HG02981 (cell line): Measurements from ENCODE around the gene LCAT.

Experiments used
- ATAC-seq: cut with Tn5 transposase; IDR thresholded peaks from one replicate; pipeline ENCODE4 v1.9.1; 2021; ENCODE audit warnings: mild to moderate bottlenecking, moderate library complexity; ENCODE audit not compliant: unreplicated experiment

LCAT gene

DNA sequence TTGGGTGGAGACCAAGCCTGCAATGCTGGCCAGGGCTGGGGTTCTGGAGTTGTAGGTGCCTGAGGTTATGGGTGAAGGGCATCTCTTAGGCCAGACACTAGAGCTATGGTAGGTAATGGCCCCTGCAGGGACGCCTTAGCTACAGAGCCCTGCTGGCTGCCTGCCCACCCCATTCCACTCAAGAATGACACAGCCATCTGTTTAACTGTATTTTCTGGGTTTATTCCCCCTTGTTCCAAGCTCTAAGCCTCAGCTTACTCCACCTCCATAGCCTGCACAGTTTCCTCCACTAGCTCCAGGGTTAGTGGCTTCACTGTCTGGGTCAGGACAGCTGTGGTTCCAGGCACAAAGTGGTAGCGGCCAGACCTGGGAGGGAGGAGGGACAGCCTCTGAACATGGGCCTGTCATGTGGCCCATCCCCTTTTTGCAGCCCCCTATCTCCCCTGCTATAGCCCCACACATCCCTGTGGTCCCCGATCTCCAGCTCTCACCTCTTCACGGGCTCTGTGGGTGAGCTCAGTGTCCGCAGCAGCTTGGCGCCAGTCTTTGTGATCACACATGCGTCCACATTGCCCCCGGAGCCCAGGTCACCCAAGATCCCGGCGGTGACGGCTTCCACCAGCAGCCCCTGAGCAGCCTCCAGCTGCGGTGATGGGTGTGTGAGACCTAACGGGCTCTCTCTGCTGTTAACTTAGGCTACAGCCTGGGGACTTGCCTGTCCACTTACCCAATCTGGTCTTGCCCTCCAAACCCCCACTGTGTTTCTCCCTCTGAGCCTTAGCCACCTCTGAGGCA lies 9.4 kb downstream of the LCAT start:
- ATAC-seq: no peak

DNA sequence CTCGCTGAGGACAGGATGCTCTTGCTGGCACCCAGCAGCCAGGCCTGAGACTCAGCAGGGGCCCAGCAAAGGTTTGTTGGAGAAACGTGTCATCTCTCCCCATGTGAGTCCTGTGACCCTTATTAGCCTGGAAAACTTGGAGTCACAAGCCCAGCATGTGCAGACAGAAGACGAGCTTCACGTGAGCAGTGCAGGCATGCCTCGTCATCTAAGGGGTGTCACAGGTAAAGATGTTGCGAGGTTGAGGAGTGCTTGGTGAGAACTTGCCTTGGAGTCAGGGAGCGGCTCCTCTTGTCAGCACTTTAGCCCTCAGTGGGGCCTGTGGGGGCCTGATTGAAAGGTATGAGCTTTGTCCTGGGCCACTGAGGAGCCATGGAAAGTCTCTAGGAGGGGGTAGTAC lies 10.1 kb downstream of the LCAT start:
- ATAC-seq: no peak

DNA sequence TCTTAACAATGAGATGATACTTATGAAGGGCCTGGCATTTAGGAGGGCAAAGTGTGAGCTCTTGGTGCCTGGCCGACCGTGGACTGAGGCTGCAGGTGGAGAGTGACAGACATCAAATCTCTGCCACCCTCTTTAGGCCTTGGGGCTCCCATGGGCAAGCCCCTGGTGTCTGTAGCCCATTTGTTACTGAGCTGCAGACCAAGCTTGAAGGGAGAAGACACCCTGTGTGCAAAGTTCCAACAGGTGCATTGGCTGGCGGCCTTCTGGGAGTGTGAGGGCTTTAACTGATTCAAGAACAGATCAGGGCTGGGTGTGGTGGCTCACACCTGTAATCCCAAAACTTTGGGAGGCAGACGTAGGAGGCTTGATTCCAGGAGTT lies 11.5 kb downstream of the LCAT start:
- no peak for ATAC-seq

DNA sequence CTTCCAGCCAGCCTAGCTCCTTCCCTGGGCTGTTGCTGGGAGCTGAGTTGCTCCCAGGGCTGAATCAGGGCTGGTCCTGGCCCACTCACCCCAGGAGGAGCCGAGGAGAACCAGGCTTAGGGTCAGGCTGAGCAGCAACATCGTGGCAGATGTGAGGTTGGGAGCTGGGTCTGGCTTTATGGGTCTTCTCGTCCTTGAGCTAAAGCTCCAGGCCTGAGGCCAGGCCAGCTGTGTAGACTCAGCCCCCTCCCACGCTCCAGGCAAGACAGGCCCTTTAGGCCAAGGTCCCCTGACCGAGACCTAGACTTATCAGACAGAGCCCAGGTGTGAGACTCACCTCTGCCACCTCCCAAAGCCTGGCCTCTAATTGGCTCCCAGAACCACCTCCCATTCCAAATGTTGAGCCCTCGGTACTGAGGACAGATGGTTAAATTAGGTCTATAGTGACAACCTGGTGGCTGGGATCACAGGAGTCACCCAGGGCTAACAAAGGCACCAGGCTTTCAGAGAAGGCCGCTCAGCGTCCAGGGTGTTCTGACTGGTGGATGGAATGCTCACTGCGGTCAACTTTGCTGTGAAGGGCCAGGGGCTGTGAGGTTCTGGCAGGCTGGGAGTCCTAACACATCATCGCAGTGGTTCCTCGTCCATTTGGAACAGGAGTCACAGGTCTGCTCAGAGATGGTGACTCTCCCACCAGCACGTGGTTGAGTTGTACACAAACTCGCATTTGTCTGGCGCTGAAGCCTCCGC lies 12.0 kb downstream of the LCAT start, which contains the start of gene CTRL:
Gene CTRL (minus strand): TSS at position 151 of the 750 bp plus-strand sequence. CDS start 10 bp downstream, at position 141.
- ATAC-seq: no peak

DNA sequence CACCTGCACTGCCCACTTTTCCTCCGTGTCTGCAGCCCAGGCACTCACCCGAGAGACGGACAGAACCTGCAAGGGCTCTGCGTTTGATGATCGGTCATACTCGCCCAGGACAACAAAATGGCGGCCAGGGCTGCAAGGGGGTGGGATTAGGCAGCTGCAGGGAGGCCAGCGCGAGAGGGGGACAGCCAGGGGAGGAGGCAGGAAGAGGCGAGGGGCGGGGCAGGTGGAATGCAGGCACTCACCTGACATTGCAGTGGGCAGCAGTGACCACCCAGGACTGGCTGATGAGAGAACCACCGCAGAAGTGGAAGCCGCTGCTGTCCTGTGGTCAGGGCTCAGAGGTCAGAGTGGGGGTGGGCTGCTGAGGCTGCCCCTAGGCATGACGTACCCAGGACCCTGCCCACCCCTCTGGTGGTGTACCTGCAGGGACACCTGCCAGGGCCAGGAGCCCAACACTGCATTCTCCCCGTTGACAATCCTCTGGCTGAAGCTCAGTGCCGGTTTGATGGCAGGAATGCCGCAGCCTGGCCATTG lies 13.2 kb downstream of the LCAT start:
- ATAC-seq: no peak

DNA sequence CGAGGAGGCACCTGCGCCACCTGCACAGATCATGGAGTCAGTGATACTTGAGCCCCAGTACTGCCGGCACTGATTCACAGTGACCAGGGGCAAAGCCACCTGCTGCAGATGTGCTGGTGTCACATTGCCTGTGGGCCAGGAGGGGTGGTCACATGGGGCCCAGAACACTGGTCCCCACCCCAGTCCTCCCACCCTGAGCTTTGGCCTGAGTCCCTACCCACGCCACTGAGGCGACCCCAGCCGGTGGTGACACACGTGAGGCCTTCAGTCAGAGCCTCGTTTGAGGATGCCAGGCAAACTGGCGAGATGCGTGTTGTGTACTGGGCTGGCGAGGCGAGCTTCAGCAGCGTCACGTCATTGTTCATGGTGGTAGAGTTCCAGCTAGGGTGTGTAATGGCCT lies 13.7 kb downstream of the LCAT start:
- ATAC-seq: no peak

DNA sequence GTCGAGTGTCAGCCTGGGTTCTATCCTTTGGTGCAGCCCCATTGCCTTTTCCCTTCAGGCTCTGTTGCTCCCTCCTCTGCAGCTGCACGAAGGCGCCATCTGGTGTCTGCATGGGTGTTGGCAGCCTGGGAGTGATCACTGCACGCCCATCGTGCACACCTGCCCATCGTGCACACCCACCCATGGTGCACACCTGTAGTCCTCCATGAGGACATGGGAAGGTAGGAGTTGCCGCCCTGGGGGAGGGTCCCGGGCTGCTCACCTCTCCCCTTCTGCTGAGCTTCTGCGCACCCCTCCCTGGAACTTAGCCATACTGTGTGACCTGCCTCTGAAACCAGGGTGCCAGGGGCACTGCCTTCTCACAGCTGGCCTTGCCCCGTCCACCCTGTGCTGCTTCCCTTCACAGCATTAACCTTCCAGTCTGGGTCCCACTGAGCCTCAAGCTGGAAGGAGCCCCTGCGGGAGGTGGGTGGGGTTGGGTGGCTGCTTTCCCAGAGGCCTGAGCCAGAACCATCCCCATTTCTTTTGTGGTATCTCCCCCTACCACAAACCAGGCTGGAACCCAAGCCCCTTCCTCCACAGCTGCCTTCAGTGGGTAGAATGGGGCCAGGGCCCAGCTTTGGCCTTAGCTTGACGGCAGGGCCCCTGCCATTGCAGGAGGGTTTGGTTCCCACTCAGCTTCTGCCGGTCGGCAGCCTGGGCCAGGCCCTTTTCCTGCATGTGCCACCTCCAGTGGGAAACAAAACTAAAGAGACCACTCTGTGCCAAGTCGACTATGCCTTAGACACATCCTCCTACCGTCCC lies 15.2 kb downstream of the LCAT start:
- ATAC-seq: peak; percentile 55

DNA sequence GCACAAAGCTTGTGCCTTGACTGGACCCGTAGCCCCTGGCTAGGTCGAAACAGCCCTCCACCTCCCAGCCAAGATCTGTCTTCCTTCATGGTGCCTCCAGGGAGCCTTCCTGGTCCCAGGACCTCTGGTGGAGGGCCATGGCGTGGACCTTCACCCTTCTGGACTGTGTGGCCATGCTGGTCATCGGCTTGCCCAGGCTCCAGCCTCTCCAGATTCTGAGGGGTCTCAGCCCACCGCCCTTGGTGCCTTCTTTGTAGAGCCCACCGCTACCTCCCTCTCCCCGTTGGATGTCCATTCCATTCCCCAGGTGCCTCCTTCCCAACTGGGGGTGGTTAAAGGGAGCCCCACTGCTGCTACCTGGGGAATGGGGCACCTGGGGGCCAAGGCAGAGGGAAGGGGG lies 15.8 kb downstream of the LCAT start:
- ATAC-seq: no peak

DNA sequence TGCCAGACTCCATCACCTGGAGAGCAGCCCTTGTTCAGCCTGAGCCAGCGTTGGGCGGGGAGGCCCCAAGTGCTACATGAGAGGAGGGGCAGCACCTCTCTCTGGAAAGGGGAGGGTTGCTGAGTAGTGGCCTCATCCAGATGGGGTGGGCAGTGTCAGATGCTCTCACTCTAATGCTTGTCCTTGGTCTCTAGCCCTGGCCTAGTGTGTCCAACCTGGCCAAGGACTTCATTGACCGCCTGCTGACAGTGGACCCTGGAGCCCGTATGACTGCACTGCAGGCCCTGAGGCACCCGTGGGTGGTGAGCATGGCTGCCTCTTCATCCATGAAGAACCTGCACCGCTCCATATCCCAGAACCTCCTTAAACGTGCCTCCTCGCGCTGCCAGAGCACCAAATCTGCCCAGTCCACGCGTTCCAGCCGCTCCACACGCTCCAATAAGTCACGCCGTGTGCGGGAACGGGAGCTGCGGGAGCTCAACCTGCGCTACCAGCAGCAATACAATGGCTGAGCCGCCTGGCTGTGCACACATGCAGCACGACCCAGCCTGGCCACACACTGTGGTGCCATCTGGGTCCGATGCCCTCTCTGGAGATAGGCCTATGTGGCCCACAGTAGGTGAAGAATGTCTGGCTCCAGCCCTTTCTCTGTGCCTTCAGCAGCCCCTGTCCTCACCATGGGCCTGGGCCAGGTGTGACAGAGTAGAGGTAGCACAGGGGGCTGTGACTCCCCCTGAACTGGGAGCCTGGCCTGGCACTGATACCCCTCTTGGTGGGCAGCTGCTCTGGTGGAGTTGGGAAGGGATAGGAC lies 16.6 kb downstream of the LCAT start:
- no peak for ATAC-seq

DNA sequence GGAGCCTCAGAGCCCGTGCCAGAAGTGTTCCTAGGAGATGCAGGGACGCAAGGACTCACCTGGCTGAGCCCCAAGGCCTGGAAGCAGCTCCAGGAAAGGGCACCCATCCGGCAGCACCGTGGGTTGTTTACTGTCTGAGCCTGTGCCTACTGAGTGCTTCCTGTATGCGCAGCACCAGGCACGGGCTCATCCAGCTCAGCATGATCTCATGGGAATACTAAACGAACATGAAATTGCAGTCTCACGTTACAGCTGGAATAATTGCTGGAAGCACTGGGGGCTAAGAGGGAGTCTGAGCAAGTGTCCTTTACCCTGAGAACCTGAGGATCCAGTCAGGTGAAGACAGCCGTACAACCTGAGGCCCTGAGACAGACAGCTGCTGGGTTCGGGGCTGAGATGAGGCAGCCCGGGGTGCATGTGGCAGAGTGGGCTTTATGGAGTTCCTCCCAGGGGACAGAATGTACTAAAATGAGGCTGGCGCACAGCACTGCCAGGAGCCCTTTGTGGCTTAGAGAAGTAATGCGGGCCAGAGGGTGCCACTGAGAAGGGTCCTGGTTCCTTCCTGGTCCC lies 17.7 kb downstream of the LCAT start:
- ATAC-seq: no peak

DNA sequence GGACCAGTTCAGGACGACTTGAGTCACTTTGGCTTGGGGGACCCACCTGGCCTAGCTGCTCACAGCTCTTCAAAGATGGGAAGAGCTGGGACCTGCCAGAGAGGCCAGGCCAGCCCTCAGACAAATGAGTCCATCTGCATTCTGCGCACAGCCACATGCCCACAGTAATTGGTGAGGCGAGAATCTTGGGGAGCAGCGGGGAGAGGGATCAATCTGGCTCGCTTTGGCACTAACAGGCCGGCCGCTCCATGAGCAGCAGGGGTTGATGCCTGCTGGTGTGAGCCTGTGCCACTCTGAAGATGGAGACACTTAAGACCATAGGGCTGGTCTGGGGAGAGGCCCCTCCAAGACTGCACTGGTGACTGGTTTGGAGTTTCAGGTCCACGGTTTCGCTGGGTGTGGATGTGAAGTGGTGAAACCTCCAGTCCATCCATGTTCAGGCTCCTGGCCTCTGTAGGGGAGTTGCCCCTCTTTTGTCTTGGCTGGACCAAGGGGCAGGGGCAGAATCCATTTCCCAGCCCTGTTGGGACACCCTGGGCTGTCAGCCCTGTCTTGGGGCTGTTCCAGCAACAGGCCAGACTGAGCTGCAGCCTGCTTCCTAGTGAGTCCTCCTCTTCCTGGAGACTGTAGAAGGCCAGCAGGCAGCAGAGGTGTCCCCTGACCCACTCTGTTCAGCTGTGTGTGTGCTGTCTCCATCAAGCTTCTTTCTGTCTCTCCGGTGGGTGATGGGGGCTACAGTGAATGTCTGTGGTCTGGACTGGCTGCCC lies 19.6 kb downstream of the LCAT start:
- no peak for ATAC-seq

DNA sequence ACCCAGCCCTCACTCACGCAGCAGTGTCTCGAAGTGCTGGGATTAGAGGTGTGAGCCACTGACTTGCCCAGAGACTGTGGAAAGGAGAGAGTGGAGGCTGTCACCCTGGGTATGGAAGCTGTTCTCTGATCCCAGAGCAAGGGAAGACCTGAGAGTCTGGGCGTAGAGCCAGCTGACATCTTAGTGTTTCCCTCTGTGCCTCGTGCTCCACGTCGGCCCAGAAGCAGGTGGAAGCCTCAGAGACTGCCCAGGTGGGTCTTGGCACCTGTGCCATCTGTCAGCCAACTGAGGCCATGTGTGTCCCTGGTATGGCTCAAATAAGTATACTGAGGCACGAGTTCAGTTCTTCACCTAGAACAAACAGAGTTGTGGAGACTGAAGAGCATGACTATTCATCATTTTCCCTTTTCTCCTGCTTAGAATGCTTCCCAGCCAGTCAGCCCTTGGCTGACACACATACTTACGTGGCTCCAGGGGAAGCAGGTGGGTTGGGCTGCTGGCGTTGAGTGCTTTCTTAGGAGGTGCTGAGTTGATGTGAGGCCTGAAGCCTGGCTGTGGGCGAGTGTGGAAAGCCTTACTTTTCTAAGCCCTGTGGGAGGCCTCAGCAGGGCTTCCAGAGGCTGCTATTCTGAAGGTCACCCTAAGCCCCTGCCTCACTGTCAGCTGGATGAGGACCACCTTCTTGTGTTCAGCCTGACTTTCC lies 20.4 kb downstream of the LCAT start:
- ATAC-seq: no peak

DNA sequence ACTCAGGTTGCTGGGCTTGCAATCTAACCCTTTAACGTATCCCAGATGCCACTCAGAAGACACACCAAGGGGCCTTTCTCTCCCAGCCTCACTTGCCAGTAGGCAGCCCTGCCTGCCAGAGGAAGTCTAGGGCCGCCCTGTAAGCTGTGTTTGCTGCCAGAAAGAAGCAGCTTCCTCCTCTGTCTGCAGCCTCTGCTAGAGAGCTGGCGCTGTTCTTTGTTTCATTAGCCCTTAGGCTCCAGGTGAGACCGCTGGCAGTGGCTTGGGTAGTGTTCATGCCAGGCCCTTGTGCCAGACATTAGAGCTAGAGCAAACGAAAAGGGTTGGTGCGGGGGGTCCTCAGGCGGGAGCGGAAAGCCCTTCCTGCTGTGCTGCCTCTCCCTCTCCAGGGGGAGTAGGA lies 21.2 kb downstream of the LCAT start:
- no peak for ATAC-seq

DNA sequence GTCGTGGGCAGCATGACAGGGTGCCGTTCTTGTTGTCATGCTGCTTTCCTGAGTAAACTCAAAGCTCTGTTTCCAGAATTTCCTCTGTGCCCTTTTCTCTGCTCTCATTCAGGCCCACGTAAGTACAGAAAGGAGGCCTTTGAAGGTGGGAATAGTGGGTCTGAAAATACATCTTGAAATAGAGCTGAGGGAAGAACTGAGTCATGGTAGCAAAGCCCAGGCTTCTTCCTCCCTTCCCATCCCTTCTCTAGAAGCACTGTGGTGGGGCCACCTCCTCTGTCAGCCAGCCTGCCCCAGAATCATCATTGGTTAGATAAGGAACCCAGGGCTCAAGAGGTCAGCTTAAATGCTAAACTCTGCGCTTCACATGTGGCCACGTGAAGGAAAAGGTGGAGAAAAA lies 21.7 kb downstream of the LCAT start:
- no peak for ATAC-seq

DNA sequence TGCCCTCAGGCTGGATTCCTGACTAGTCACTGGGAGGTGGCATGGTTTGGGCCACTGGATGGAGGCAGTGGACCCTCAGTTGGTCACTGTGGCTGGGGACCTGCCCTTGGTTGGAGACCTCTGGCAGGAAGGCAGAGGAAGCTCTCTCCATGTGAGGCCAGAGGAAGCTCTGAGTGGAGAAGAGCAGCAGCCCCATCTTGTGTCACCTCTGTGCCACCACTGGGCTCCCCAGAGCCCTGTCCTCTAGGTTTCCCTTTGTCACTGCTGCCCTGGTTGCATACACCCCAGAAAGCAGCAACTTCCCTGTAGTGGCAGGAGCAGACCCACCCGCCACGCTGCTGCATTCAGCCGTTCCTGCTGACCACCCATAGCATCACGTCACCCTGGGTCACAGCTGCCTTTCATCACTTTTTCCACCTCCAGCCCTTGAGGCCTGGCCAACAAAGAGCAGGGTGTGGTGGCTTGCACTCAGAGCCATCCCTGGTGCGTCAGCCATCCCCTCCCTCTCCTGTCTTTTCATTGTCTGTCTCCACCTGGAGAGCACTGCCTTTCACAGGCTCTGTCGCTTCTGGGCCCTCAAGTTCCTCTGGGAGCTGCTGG lies 24.2 kb downstream of the LCAT start:
- no peak for ATAC-seq

DNA sequence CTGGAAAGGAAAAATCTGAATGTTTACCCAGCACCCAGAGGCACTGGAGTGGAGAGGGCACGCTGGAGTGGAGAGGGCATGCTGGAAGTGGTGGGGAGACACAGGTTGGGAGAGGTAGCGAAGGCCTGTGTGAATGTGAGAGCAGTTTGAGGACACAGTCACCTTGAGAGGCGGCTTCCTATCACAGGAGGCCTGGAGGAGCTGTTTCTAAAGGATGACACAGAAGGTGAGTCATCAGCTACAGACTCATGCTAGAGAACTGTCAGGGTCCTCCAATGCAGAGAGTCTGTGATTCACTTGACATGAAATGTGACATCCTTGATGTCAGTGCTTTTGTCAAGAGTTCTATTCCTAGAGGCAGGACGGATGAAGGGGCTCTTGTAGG lies 26.1 kb downstream of the LCAT start:
- ATAC-seq: no peak

DNA sequence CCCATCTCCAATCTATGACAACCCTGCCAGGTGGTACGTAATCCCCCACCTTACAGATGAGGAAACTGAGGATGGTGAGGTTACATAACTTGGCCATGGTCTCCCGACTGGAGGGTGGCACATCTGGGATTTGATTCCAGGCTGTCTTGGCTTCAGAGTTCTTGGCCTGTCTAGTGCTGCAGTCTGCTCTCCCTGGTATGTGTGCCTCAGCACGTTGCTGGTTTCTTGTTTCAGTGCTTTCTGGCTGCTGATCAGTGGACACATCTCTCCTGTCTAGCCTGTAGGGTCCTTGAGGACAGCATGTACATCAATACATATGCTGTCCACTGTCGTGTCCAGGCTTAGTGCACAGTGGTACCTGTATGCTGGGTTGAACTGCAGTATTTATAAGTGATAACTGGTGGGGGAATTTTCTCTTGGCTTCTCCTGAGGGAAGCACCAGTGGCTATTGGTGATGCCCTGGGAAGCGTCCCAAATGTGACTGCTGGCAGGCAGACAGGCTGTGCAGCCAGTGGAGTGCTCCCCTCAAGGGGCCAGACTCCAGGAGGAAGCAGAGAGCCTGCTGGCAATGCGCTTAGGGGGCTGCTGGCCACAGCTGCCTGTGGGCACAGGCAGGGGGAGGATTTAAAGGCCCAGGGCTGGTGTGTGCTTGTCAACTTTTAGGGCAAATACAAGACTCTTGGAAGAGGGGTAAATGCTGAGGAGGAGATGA lies 26.6 kb downstream of the LCAT start:
- no peak for ATAC-seq
